WTC11 (cell line): ENCODE data around the gene OCRL.

Experiments used
- ESRRA ChIP-seq: sonication (generic); formaldehyde crosslinking; IDR thresholded peaks from 2 replicates; pipeline ENCODE4 v1.8.1; 2022; ENCODE audit warnings: mild to moderate bottlenecking, missing genetic modification reagents, borderline replicate concordance
- FOXP1 ChIP-seq: sonication (generic); formaldehyde crosslinking; IDR thresholded peaks from 2 replicates; pipeline ENCODE4 v1.8.0; 2022; ENCODE audit warnings: missing genetic modification reagents, mild to moderate bottlenecking, moderate library complexity, borderline replicate concordance
- RELA ChIP-seq: sonication (generic); formaldehyde crosslinking; IDR thresholded peaks from 2 replicates; pipeline ENCODE4 v1.8.1; 2022; ENCODE audit warnings: missing genetic modification reagents, mild to moderate bottlenecking, borderline replicate concordance
- TP53 ChIP-seq: sonication (generic); formaldehyde crosslinking; IDR thresholded peaks from 2 replicates; pipeline ENCODE4 v1.8.1; 2023; ENCODE audit warnings: mild to moderate bottlenecking, missing genetic modification reagents
- TF ChIP-seq, protein P1 (sequence below): fragments of 200-600 bp; IDR thresholded peaks from 2 replicates; pipeline ENCODE4 v1.8.0; 2022; ENCODE audit warnings: antibody characterized with exemption

DNA sequence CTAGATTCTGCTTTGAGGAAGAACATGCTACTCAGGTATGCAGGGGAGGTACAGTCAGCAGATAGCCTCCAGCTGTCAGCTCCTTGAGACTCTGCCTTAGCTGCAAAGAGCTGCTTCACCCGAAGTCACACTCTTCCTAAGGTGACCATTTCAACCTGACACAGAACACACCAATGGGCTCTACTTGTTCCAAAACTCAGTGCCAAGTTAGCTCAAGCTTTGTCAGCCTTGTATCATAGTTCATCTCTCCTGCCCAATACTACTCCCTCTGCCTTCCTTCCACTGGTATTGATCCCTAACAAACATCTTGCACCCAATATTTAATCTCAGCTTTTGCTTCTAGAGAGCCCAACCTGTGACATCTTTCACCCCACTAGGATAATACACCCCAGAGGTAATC, 8.9 kb upstream of the OCRL start:
- TF ChIP-seq ESRRA (CRISPR knock-in tag) (no peak), RELA (CRISPR knock-in tag) (no peak), FOXP1 (no peak), TP53 (no peak)
- TF ChIP-seq, protein P1, sequence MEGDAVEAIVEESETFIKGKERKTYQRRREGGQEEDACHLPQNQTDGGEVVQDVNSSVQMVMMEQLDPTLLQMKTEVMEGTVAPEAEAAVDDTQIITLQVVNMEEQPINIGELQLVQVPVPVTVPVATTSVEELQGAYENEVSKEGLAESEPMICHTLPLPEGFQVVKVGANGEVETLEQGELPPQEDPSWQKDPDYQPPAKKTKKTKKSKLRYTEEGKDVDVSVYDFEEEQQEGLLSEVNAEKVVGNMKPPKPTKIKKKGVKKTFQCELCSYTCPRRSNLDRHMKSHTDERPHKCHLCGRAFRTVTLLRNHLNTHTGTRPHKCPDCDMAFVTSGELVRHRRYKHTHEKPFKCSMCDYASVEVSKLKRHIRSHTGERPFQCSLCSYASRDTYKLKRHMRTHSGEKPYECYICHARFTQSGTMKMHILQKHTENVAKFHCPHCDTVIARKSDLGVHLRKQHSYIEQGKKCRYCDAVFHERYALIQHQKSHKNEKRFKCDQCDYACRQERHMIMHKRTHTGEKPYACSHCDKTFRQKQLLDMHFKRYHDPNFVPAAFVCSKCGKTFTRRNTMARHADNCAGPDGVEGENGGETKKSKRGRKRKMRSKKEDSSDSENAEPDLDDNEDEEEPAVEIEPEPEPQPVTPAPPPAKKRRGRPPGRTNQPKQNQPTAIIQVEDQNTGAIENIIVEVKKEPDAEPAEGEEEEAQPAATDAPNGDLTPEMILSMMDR = no peak
